ENCODE measurements around the gene LETMD1. TPM values are rescaled to one million over a fixed set of nuclear protein-coding genes. Genes with fewer than 3 reads are reported as not detected.

LETMD1 gene
- total and polyA plus RNA-seq, 2 donors (not counting 1 experiment from before 2014, with no cell fraction given) = 94.7 to 101 TPM

- no peak for TF ChIP-seq CTCF (IDR thresholded peaks at IDR 0.05)
- no peak for TF ChIP-seq EZH2 (IDR thresholded peaks at IDR 0.05; ENCODE audit: borderline replicate concordance, insufficient read depth, low read depth, low read length, poor library complexity, severe bottlenecking)
- H2AFZ ChIP-seq (ENCODE audit: insufficient read depth, low read depth, low read length, poor library complexity, severe bottlenecking) = no peak overlapping the region
- Mint-ChIP-seq H3K9me3 (ENCODE audit: insufficient read depth) (no peaks in the 10 kb centered on the region), H3K27ac (no peak overlapping the region), H3K4me1 (no peaks in the 10 kb centered on the region), H3K27me3 (no peaks in the 10 kb centered on the region), H3K4me3 (no peak overlapping the region)
- no peaks in the 10 kb centered on the region for H3K27me3 ChIP-seq (replicated peaks in 1 of 4; ENCODE audit: control extremely low read depth in 1 of 4, control insufficient read depth in 3 of 4, insufficient read depth in 4 of 4, low read length in 3 of 4)
- H3K79me2 ChIP-seq (ENCODE audit: control insufficient read depth, insufficient read depth, low read length) = no peaks in the 10 kb centered on the region
- peaks cover 0 to 1% (median 0%) of the 10 kb centered on the region in 3 donors for H3K9me3 ChIP-seq (ENCODE audit: control extremely low read depth in 1 of 3, control insufficient read depth in 2 of 3, insufficient read depth in 1 of 3, low read length in 2 of 3)
- POLR2A ChIA-PET = no interaction called here
- H3K27ac ChIP-seq (ENCODE audit: low read length in 2 of 2) = no peak overlapping the region
- no peaks in the 10 kb centered on the region for H3K4me1 ChIP-seq (ENCODE audit: control insufficient read depth in 2 of 2, insufficient read depth in 2 of 2, low read length in 2 of 2)
- intact Hi-C loops (cut with micrococcal nuclease) = no loop called here
- no CpG with 5 or more reads among the region's 1 CpG for WGBS (ENCODE audit: insufficient coverage)
- DNase-seq (no peak), ATAC-seq (ENCODE audit: low read depth) (no peak)
- H3K9ac ChIP-seq (ENCODE audit: low read length) = no peak overlapping the region
- H3K4me2 ChIP-seq (replicated peaks; ENCODE audit: low read depth, low read length, poor library complexity, severe bottlenecking) = no peak overlapping the region
- H3K4me3 ChIP-seq (ENCODE audit: control extremely low read depth in 1 of 5, extremely low read depth in 1 of 5, insufficient read depth in 1 of 5, low read depth in 2 of 5, low read length in 4 of 5) = no peak overlapping the region
- peaks cover 6 to 45% of the 10 kb centered on the region in 2 experiments for H3K36me3 ChIP-seq (replicated peaks in 1 of 2; ENCODE audit: control extremely low read depth in 1 of 2, control insufficient read depth in 1 of 2, extremely low read depth in 1 of 2, insufficient read depth in 2 of 2, low read length in 1 of 2)
- H4K20me1 ChIP-seq (ENCODE audit: control insufficient read depth, insufficient read depth, low read length, poor library complexity, severe bottlenecking) = no peaks in the 10 kb centered on the region
- CTCF ChIA-PET = interaction anchor here (2.5 kb wide), 1 partner anchor 15 kb away, joined by 9 read pairs; no protein-coding TSS in a partner anchor
Observed at GRCh38 chr12:51001799-51002198, 46.3 kb upstream of the LETMD1 start.

- intact Hi-C loops (cut with micrococcal nuclease) = no loop called here
- WGBS (ENCODE audit: insufficient coverage) = 91% methylated on average over 5 of the region's 6 CpGs
- Histone ChIP-seq H4K20me1 (ENCODE audit: control insufficient read depth, insufficient read depth, low read length, poor library complexity, severe bottlenecking) (no peaks in the 10 kb centered on the region), H3K27me3 (replicated peaks in 1 of 4; ENCODE audit: control extremely low read depth in 1 of 4, control insufficient read depth in 3 of 4, insufficient read depth in 4 of 4, low read length in 3 of 4) (no peaks in the 10 kb centered on the region), H3K4me3 (ENCODE audit: control extremely low read depth in 1 of 5, extremely low read depth in 1 of 5, insufficient read depth in 1 of 5, low read depth in 2 of 5, low read length in 4 of 5) (no peak overlapping the region), H3K9ac (ENCODE audit: low read length) (no peak overlapping the region), H3K4me2 (replicated peaks; ENCODE audit: low read depth, low read length, poor library complexity, severe bottlenecking) (no peak overlapping the region), H2AFZ (ENCODE audit: insufficient read depth, low read depth, low read length, poor library complexity, severe bottlenecking) (no peak overlapping the region), H3K79me2 (ENCODE audit: control insufficient read depth, insufficient read depth, low read length) (peaks cover 10% of the 10 kb centered on the region), H3K27ac (ENCODE audit: low read length in 2 of 2) (no peak overlapping the region), H3K36me3 (replicated peaks in 1 of 2; ENCODE audit: control extremely low read depth in 1 of 2, control insufficient read depth in 1 of 2, extremely low read depth in 1 of 2, insufficient read depth in 2 of 2, low read length in 1 of 2) (peaks cover 5 to 30% of the 10 kb centered on the region in 2 experiments), H3K9me3 (ENCODE audit: control extremely low read depth in 1 of 3, control insufficient read depth in 2 of 3, insufficient read depth in 1 of 3, low read length in 2 of 3) (peaks cover 0 to 1% (median 0%) of the 10 kb centered on the region in 3 donors), H3K4me1 (ENCODE audit: control insufficient read depth in 2 of 2, insufficient read depth in 2 of 2, low read length in 2 of 2) (peaks cover 12 to 13% of the 10 kb centered on the region in 2 donors)
- ChIA-PET POLR2A (no interaction called here), CTCF (interaction anchor here (0.6 kb wide), 1 partner anchor 39 kb away, joined by 6 read pairs; no protein-coding TSS in a partner anchor)
- Mint-ChIP-seq H3K4me3 (no peak overlapping the region), H3K27me3 (no peaks in the 10 kb centered on the region), H3K27ac (no peak overlapping the region), H3K9me3 (ENCODE audit: insufficient read depth) (no peaks in the 10 kb centered on the region), H3K4me1 (peaks cover 11% of the 10 kb centered on the region)
- ATAC-seq (ENCODE audit: low read depth) (no peak), DNase-seq (no peak)
- no peak for TF ChIP-seq CTCF (IDR thresholded peaks at IDR 0.05)
- no peak for TF ChIP-seq EZH2 (IDR thresholded peaks at IDR 0.05; ENCODE audit: borderline replicate concordance, insufficient read depth, low read depth, low read length, poor library complexity, severe bottlenecking)
Observed at GRCh38 chr12:51004504-51004903, 43.6 kb upstream of the LETMD1 start.

Measured in B cell (primary cell).